Upper lobe of left lung (tissue), 6 donors: Measurements from ENCODE around the gene IL1R1. TPM values are rescaled to one million over a fixed set of nuclear protein-coding genes. Genes with fewer than 3 reads are reported as not detected.
"Not testable (repeated sequence)": the region's sequence is repeated elsewhere in the genome, so short reads cannot be mapped to it uniquely, and the experiment has no call there.

Experiments
- ATAC-seq, 2 donors: fragments of 200-7000 bp; cut with Tn5 transposase; one replicate each; pipeline ENCODE4 v1.9.1; 2022; ENCODE audit warnings: mild to moderate bottlenecking in 2 of 2, moderate library complexity in 2 of 2; ENCODE audit not compliant: low FRiP score in 2 of 2
- DNase-seq, 2 donors: peaks; one replicate each; pipeline ENCODE4 v3.0.0-alpha.2; 2019 to 2020
- H3K27ac ChIP-seq, 4 donors: fragments of 200-600 bp; sonication (generic); one replicate each; pipeline ENCODE4 v1.5.1; 2016 to 2019
- H3K27me3 ChIP-seq, 4 donors: fragments of 200-600 bp; sonication (generic); one replicate each; pipeline ENCODE4 v1.5.1; 2017 to 2019
- H3K36me3 ChIP-seq, 4 donors: fragments of 200-600 bp; sonication (generic); one replicate each; pipeline ENCODE4 v1.5.1; 2016 to 2019
- H3K4me1 ChIP-seq, 4 donors: fragments of 200-600 bp; sonication (generic); one replicate each; pipeline ENCODE4 v1.5.1; 2018 to 2019
- H3K4me3 ChIP-seq, 4 donors: fragments of 200-600 bp; sonication (generic); one replicate each; pipeline ENCODE4 v1.5.1; 2017 to 2019; ENCODE audit warnings: mild to moderate bottlenecking in 2 of 4, moderate library complexity in 1 of 4
- H3K9me3 ChIP-seq, 4 donors: fragments of 200-600 bp; sonication (generic); one replicate each; pipeline ENCODE4 v1.5.1; 2018 to 2019
- EP300 ChIP-seq, 4 donors: sonication (generic); formaldehyde crosslinking; IDR thresholded peaks; one replicate each; pipeline ENCODE4 v1.5.1; 2017; ENCODE audit warnings: antibody characterized with exemption in 4 of 4, control low read depth in 2 of 4
- POLR2A ChIP-seq, 4 donors: fragments of 450-650 bp; IDR thresholded peaks; one replicate each; pipeline ENCODE4 v1.5.1; 2016 to 2017; ENCODE audit warnings: antibody characterized with exemption in 4 of 4, mild to moderate bottlenecking in 2 of 4
- POLR2AphosphoS5 ChIP-seq, 2 donors: sonication (generic); formaldehyde crosslinking; IDR thresholded peaks; one replicate each; pipeline ENCODE4 v1.5.1; 2017; ENCODE audit warnings: antibody characterized with exemption in 2 of 2
- WGBS, 2 donors: methylation state at CpG; one replicate each; pipeline ENCODE4 v1.1.5; 2017 to 2018; 5-methylcytosine and 5-hydroxymethylcytosine counted together
- total RNA-seq, 6 donors: library from RNA; depleted of rRNA in 4 of 6; stranded (reverse); fragments of >200 nt in 4 of 6; gene quantifications; one replicate each; pipeline versions ENCODE4 v1.1.0 to v1.2.1, GENCODE V29; 2016 to 2021
- TF ChIP-seq, protein P1 (sequence below), 6 experiments: fragments of 450-650 bp in 4 of 6; fragments of 200-600 bp in 2 of 6; sonication (generic) in 2 of 6; IDR thresholded peaks; one replicate each; pipeline ENCODE4 v1.5.1; 2016 to 2019; ENCODE audit warnings: antibody characterized with exemption in 6 of 6
- donor health status: DM: no; HTN: no; CAD: no; lungs with moderate emphysema.
- donor health status: DM: no; HTN: yes; CAD: no; lungs with severe emphysema.

The IL1R1 gene
- total RNA-seq, 6 donors from 2014 or later, result 48.2 to 148 (median 111) TPM

DNA sequence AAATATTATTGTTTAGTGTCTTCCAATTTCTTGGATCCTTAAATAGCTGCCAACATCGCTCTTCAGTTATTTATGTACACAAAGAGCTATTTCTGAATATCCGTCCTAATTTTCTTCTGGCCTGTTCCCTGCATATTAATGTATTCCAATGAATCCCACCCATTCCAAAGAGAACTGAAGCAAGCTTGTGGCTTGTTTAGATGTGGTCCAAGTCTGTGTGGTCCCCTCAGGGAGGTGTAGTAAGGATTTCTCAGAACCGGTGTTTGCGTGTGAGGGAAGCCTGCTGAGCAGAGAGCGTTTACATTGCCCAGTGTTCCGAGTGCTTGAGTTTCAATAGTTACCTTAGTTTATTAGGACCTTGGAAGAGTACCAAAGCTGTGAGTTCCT lies 25.1 kb upstream of the IL1R1 start:
- H3K9me3 ChIP-seq, result no peaks in the 10 kb centered on the region
- H3K36me3 ChIP-seq, result no peaks in the 10 kb centered on the region
- peak in 1 of 2 donors; percentile 54 for DNase-seq
- peaks cover 63 to 90% (median 72%) of the 10 kb centered on the region in 4 donors for H3K4me1 ChIP-seq
- no peak for ATAC-seq
- no peaks in the 10 kb centered on the region for H3K27me3 ChIP-seq
- H3K4me3 ChIP-seq, result no peak overlapping the region
- WGBS, 2 donors, result 43 to 49% methylated on average over 6 of the region's 6 CpGs
- peak overlapping the region; percentile 15 to 69 (median 54) for H3K27ac ChIP-seq
- TF ChIP-seq, protein P1, sequence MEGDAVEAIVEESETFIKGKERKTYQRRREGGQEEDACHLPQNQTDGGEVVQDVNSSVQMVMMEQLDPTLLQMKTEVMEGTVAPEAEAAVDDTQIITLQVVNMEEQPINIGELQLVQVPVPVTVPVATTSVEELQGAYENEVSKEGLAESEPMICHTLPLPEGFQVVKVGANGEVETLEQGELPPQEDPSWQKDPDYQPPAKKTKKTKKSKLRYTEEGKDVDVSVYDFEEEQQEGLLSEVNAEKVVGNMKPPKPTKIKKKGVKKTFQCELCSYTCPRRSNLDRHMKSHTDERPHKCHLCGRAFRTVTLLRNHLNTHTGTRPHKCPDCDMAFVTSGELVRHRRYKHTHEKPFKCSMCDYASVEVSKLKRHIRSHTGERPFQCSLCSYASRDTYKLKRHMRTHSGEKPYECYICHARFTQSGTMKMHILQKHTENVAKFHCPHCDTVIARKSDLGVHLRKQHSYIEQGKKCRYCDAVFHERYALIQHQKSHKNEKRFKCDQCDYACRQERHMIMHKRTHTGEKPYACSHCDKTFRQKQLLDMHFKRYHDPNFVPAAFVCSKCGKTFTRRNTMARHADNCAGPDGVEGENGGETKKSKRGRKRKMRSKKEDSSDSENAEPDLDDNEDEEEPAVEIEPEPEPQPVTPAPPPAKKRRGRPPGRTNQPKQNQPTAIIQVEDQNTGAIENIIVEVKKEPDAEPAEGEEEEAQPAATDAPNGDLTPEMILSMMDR (IDR thresholded peaks at IDR 0.05), result no peak
- TF ChIP-seq EP300 (IDR thresholded peaks at IDR 0.05) (no peak), POLR2A (IDR thresholded peaks at IDR 0.05) (no peak), POLR2AphosphoS5 (IDR thresholded peaks at IDR 0.05) (peak in 1 of 2 donors; percentile 5)

DNA sequence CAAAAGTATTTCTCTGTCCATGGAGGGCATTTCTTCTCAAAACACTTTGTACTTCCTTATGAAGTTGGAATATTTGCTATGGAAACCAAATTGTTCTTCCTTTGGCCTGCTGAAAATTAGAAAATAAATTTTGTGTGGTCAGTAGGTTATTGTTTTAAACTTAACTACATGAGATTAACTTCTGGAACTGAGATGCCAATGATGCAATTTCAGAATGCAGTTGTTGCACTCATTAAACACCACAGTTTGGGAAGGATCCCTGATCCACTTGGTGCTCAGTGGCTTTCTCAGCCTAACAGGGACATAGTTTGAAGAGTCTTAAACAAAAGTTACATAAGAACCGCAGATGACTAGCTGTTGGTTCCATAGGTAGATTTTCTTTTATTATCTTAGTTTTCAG lies 23.3 kb upstream of the IL1R1 start:
- Histone ChIP-seq H3K9me3 (no peaks in the 10 kb centered on the region), H3K4me3 (no peak overlapping the region), H3K27ac (no peak overlapping the region), H3K4me1 (peaks cover 63 to 86% (median 72%) of the 10 kb centered on the region in 4 donors), H3K27me3 (no peaks in the 10 kb centered on the region), H3K36me3 (no peaks in the 10 kb centered on the region)
- ATAC-seq, result no peak
- TF ChIP-seq POLR2AphosphoS5 (IDR thresholded peaks at IDR 0.05), result peak in 1 of 2 donors; percentile 35
- no peak for TF ChIP-seq EP300 (IDR thresholded peaks at IDR 0.05)
- 64 to 71% methylated on average over 1 of the region's 1 CpG for WGBS, 2 donors
- peak in 1 of 2 donors; percentile 47 for DNase-seq

DNA sequence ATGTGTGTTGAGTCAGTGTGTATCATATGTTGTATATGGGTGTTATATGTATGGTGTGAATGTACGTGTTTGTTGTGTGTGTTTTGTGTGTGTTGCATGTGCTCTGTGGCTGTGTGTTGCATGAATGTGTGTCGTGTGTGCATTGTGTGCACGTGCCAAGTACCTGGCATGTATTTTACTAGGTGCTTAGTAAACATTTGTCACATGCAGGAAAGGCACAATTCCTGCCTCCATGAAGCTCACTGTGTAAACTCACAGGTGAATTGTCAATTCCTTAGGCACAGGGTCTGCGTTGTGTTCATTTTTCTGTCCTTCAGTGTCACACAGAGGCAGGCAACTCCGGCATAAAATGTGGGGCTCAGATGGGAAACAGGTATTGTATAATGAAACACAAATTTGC lies 22.3 kb upstream of the IL1R1 start:
- WGBS, 2 donors, result 77 to 96% methylated on average over 5 of the region's 5 CpGs
- Histone ChIP-seq H3K4me1 (peaks cover 53 to 82% (median 64%) of the 10 kb centered on the region in 4 donors), H3K36me3 (no peaks in the 10 kb centered on the region), H3K27me3 (no peaks in the 10 kb centered on the region), H3K27ac (peak overlapping the region in 1 of 4 donors; percentile 52), H3K9me3 (no peaks in the 10 kb centered on the region), H3K4me3 (no peak overlapping the region)
- TF ChIP-seq POLR2AphosphoS5 (IDR thresholded peaks at IDR 0.05) (no peak), EP300 (IDR thresholded peaks at IDR 0.05) (no peak), POLR2A (IDR thresholded peaks at IDR 0.05) (no peak)
- TF ChIP-seq, protein P1 (IDR thresholded peaks at IDR 0.05), result no peak
- ATAC-seq (no peak), DNase-seq (no peak)

DNA sequence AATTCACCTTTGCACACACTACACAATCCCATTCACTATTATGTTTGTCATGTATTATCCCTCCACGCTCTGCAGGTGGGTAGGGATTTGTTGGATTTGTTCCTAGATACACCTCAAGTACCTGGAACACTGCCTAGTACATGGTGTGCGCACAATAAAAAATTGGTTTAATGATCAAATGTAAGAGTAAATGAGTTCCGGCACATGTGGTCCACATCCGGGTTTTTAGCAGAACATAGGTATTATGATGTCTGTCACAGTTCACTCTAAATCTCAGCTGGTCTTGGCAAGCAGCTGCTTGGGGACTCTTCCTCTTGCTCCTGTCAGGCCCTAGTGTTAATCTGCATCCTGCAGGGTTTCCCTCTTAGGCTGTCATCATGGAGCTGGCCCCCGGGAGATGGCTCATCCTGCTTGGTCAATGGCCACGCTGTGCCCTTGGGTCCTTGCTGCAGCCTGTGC lies 21.8 kb upstream of the IL1R1 start:
- H3K36me3 ChIP-seq, result no peaks in the 10 kb centered on the region
- H3K27me3 ChIP-seq, result no peaks in the 10 kb centered on the region
- TF ChIP-seq POLR2AphosphoS5 (IDR thresholded peaks at IDR 0.05) (no peak), EP300 (IDR thresholded peaks at IDR 0.05) (peak in 1 of 4 donors; percentile 46)
- no peak for DNase-seq
- H3K4me1 ChIP-seq, result peaks cover 54 to 81% (median 62%) of the 10 kb centered on the region in 4 donors
- H3K9me3 ChIP-seq, result no peaks in the 10 kb centered on the region
- H3K4me3 ChIP-seq, result no peak overlapping the region
- H3K27ac ChIP-seq, result peak overlapping the region in 2 of 4 donors; percentile 28 to 41
- peak in 1 of 2 donors; percentile 27 for ATAC-seq
- WGBS, 2 donors, result 60 to 72% methylated on average over 5 to 6 of the region's 6 CpGs

DNA sequence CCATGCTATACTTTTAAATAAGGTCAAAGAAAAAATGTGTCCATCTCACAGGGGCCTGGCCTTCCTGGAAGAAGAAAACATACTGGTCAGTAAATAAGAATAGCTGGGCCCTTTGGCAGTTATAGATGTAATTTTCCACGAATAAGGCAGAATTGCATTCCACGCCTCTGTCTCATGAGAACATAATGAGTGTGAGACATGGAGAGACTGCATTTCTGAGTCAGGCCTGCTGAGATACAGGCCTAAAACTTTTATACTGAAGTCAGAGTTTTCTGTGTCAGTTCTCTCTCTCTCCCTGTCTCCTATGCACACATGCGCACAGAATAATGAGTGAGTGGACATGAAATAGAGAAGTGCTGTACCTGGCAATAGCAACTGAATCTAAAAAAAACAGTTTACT lies 20.4 kb upstream of the IL1R1 start:
- TF ChIP-seq POLR2A (IDR thresholded peaks at IDR 0.05), result no peak
- TF ChIP-seq POLR2AphosphoS5 (IDR thresholded peaks at IDR 0.05), result peak in 1 of 2 donors; percentile 31
- no peak for DNase-seq
- 75 to 83% methylated on average over 3 of the region's 3 CpGs for WGBS, 2 donors
- Histone ChIP-seq H3K36me3 (no peaks in the 10 kb centered on the region), H3K27ac (peak overlapping the region; percentile 31 to 62 (median 42)), H3K4me1 (peaks cover 40 to 76% (median 52%) of the 10 kb centered on the region in 4 donors), H3K27me3 (no peaks in the 10 kb centered on the region), H3K4me3 (no peak overlapping the region), H3K9me3 (no peaks in the 10 kb centered on the region)
- ATAC-seq, result peak in 1 of 2 donors; percentile 88

DNA sequence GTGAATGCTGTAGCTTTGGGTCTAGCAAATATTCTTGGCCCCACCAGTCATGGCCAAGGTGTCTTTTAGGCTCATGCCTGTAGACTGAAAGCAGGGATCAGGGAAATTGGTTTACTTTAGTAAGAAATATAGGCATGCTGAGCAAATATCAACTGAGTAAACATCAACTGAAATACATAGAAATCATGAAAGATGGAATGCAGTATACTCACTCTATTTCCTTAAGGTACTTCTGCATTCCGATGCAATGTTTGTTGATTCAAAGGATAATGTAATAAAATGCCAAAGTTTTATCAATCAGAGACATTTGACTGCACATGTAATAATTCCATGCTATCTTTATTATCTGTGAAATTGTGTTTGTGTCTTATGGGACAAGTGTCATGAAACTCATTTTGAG lies 19.6 kb upstream of the IL1R1 start:
- Histone ChIP-seq H3K27me3 (no peaks in the 10 kb centered on the region), H3K27ac (peak overlapping the region; percentile 31 to 62 (median 42)), H3K4me1 (peaks cover 32 to 68% (median 46%) of the 10 kb centered on the region in 4 donors), H3K36me3 (no peaks in the 10 kb centered on the region), H3K9me3 (no peaks in the 10 kb centered on the region), H3K4me3 (no peak overlapping the region)
- no peak for TF ChIP-seq POLR2AphosphoS5 (IDR thresholded peaks at IDR 0.05)
- no peak for TF ChIP-seq EP300 (IDR thresholded peaks at IDR 0.05)
- no peak for TF ChIP-seq POLR2A (IDR thresholded peaks at IDR 0.05)
- TF ChIP-seq, protein P1 (IDR thresholded peaks at IDR 0.05), result no peak
- ATAC-seq (no peak), DNase-seq (no peak)
- whole genome bisulfite sequencing, 2 donors, result 26 to 76% methylated on average over 1 of the region's 1 CpG

DNA sequence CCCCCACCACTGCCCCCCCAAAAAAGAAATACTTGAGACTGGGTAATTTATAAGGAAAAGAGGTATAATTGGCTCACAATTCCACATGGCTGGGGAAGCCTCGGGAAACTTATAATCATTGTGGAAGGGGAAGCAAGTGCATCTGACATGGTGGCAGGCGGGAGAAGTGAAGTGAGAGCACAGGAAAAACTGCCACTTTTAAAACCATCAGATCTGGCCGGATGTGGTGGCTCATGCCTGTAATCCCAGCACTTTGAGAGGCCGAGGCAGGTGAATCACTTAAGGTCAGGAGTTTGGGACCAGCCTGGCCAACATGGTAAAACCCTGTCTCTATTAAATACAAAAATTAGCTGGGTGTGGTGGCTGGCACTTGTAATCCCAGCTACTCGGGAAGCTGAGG lies 18.1 kb upstream of the IL1R1 start:
- H3K9me3 ChIP-seq, H3K4me3 ChIP-seq, H3K27me3 ChIP-seq, H3K36me3 ChIP-seq, DNase-seq, ATAC-seq: not testable (repeated sequence)
- H3K27ac ChIP-seq, result peak overlapping the region in 1 of 4 donors; percentile 30
- 64 to 86% methylated on average over 5 of the region's 5 CpGs for WGBS, 2 donors
- peaks cover 29 to 61% (median 41%) of the 10 kb centered on the region in 4 donors for H3K4me1 ChIP-seq
